Astrocyte (in vitro differentiated cells and primary cell): ENCODE measurements around the gene RTN4. TPM values are rescaled to one million over a fixed set of nuclear protein-coding genes. Genes with fewer than 3 reads are reported as not detected.

Source experiments
- DNase-seq: peaks from one replicate; pipeline ENCODE4 v3.0.0-alpha.2; 2010; ENCODE audit warnings: low read depth
- FAIRE-seq: peaks from 2 replicates; lab custom pipeline; 2011; peaks lifted over from hg19 to GRCh38; lab: Jason Lieb, UNC
- H2AFZ ChIP-seq: 2 replicates; pipeline ENCODE4 v1.6.0; 2012; ENCODE audit warnings: low read depth, low read length, inconsistent platforms
- H3K27ac ChIP-seq: 2 replicates; pipeline ENCODE4 v1.5.1; 2011; ENCODE audit warnings: low read depth, low read length, inconsistent platforms
- H3K27me3 ChIP-seq: 2 replicates; pipeline ENCODE4 v1.6.0; 2011; ENCODE audit warnings: low read length, inconsistent platforms; ENCODE audit not compliant: insufficient read depth
- H3K36me3 ChIP-seq: 2 replicates; pipeline ENCODE4 v1.5.1; 2011; ENCODE audit warnings: low read length, inconsistent platforms; ENCODE audit not compliant: insufficient read depth
- H3K4me1 ChIP-seq: 2 replicates; pipeline ENCODE4 v1.5.1; 2011; ENCODE audit warnings: low read length, inconsistent platforms; ENCODE audit not compliant: insufficient read depth
- H3K4me2 ChIP-seq: 2 replicates; pipeline ENCODE4 v1.6.0; 2012; ENCODE audit warnings: low read length, inconsistent platforms
- H3K4me3 ChIP-seq: 2 replicates; pipeline ENCODE4 v1.5.1; 2011; ENCODE audit warnings: low read depth, mild to moderate bottlenecking, low read length, inconsistent platforms; ENCODE audit not compliant: insufficient read depth
- H3K79me2 ChIP-seq: 2 replicates; pipeline ENCODE4 v1.6.0; 2012; ENCODE audit warnings: mild to moderate bottlenecking, low read length, inconsistent platforms; ENCODE audit not compliant: insufficient read depth
- H3K9ac ChIP-seq: 2 replicates; pipeline ENCODE4 v1.6.0; 2012; ENCODE audit warnings: mild to moderate bottlenecking, low read length, inconsistent platforms
- H3K9me3 ChIP-seq: 2 replicates; pipeline ENCODE4 v1.5.1; 2012; ENCODE audit warnings: low read depth, mild to moderate bottlenecking, low read length, inconsistent platforms; ENCODE audit not compliant: insufficient read depth
- H4K20me1 ChIP-seq: 2 replicates; pipeline ENCODE4 v1.6.0; 2012; ENCODE audit warnings: low read length, inconsistent platforms; ENCODE audit not compliant: insufficient read depth
- H3K27ac Mint-ChIP-seq: one replicate; pipeline ENCODE4 v1.8.0; 2021; ENCODE audit warnings: mild to moderate bottlenecking, mixed read lengths; ENCODE audit not compliant: unreplicated experiment
- H3K27me3 Mint-ChIP-seq: one replicate; pipeline ENCODE4 v1.8.0; 2021; ENCODE audit warnings: low read depth, mixed read lengths; ENCODE audit not compliant: unreplicated experiment
- H3K36me3 Mint-ChIP-seq: one replicate; pipeline ENCODE4 v1.8.0; 2021; ENCODE audit warnings: low read depth, mixed read lengths; ENCODE audit not compliant: unreplicated experiment
- H3K4me1 Mint-ChIP-seq: one replicate; pipeline ENCODE4 v1.8.0; 2021; ENCODE audit warnings: low read depth, mixed read lengths; ENCODE audit not compliant: unreplicated experiment
- H3K4me3 Mint-ChIP-seq: one replicate; pipeline ENCODE4 v1.8.0; 2021; ENCODE audit warnings: mild to moderate bottlenecking, moderate library complexity, mixed read lengths; ENCODE audit not compliant: unreplicated experiment
- H3K9me3 Mint-ChIP-seq: one replicate; pipeline ENCODE4 v1.8.0; 2021; ENCODE audit warnings: mild to moderate bottlenecking, mixed read lengths; ENCODE audit not compliant: unreplicated experiment
- EZH2 ChIP-seq: IDR thresholded peaks from 2 replicates; pipeline ENCODE4 v1.6.1; 2012; ENCODE audit warnings: mild to moderate bottlenecking, low read length, inconsistent platforms; ENCODE audit not compliant: insufficient read depth
- total RNA-seq: library from RNA; stranded (reverse); gene quantifications from 2 replicates; pipeline ENCODE4 v1.2.1, GENCODE V29; 2021
- TF ChIP-seq, protein P1 (sequence below): IDR thresholded peaks from 2 replicates; pipeline ENCODE4 v1.5.1; 2011; ENCODE audit warnings: low read depth, mild to moderate bottlenecking, inconsistent platforms, low read length, moderate library complexity; ENCODE audit not compliant: insufficient read depth

The RTN4 gene
- total RNA-seq, 1 donor from 2014 or later: 541 TPM

DNA sequence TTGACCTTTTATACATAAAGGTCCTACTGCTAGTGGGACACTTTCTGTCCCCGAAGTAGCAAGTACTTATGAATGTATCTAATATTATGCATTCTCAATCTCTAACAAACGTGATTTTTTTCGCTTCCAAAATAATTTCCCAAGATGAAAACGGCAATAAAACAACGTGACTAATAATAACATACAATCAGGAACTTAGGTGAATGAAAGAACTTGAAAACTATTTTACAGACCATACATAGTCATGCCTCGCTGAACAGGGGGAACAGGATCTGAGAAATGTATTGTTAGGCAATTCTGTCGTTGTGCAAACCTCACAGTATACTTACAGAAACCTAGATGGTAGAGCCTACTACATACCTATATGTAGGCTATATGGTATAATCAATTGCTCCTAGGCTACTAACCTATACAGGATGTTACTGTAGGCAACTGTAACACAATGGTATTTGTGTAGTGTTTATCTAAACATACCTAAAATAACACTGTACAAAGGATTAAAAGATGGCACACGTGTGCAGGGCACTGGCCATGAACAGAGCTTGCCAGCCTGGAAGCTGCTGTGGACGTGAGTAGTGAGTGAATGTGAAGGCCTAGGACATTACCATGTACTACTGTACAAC, 2.5 kb downstream of the RTN4 start:
- H3K4me3 ChIP-seq: peak overlapping the region; percentile 99
- peak overlapping the region; percentile 82 for H3K4me2 ChIP-seq
- peak overlapping the region; percentile 100 for H3K9ac ChIP-seq
- FAIRE-seq (no peak), DNase-seq (peak; percentile 20)
- Mint-ChIP-seq H3K4me3 (peak overlapping the region; percentile 99), H3K9me3 (no peaks in the 10 kb centered on the region), H3K27ac (peak overlapping the region; percentile 92), H3K4me1 (peaks cover 20% of the 10 kb centered on the region), H3K27me3 (no peaks in the 10 kb centered on the region), H3K36me3 (peaks cover 9% of the 10 kb centered on the region)
- H3K4me1 ChIP-seq: peaks cover 19% of the 10 kb centered on the region
- no peak overlapping the region for H2AFZ ChIP-seq
- H3K79me2 ChIP-seq: peaks cover 75% of the 10 kb centered on the region
- H3K36me3 ChIP-seq: no peaks in the 10 kb centered on the region
- H4K20me1 ChIP-seq: peaks cover 62% of the 10 kb centered on the region
- TF ChIP-seq, protein P1, sequence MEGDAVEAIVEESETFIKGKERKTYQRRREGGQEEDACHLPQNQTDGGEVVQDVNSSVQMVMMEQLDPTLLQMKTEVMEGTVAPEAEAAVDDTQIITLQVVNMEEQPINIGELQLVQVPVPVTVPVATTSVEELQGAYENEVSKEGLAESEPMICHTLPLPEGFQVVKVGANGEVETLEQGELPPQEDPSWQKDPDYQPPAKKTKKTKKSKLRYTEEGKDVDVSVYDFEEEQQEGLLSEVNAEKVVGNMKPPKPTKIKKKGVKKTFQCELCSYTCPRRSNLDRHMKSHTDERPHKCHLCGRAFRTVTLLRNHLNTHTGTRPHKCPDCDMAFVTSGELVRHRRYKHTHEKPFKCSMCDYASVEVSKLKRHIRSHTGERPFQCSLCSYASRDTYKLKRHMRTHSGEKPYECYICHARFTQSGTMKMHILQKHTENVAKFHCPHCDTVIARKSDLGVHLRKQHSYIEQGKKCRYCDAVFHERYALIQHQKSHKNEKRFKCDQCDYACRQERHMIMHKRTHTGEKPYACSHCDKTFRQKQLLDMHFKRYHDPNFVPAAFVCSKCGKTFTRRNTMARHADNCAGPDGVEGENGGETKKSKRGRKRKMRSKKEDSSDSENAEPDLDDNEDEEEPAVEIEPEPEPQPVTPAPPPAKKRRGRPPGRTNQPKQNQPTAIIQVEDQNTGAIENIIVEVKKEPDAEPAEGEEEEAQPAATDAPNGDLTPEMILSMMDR: no peak
- no peak for TF ChIP-seq EZH2
- H3K9me3 ChIP-seq: no peaks in the 10 kb centered on the region
- peak overlapping the region; percentile 99 for H3K27ac ChIP-seq
- no peaks in the 10 kb centered on the region for H3K27me3 ChIP-seq

DNA sequence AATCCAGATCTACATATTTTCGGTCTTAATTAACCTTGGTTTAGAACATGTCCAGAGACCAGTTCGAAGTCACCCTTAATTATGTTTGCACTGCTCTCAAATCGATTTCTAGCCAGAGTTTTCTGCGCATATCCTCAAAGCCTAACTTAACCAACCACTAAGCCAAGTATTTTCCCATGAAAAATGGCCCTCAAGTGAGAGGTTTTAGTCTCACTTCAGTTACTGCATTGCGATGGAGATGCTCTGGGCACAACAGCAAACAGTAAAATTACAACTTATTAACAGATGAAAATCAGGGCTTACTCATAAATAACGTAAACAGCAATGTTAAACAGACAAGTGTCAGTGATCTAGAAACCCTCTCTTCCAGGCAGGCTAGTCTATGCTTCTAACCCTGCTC, 4.5 kb downstream of the RTN4 start:
- H3K9ac ChIP-seq: peak overlapping the region; percentile 63
- FAIRE-seq (no peak), DNase-seq (no peak)
- Mint-ChIP-seq H3K36me3 (peaks cover 9% of the 10 kb centered on the region), H3K9me3 (no peaks in the 10 kb centered on the region), H3K27ac (peak overlapping the region; percentile 23), H3K4me3 (peak overlapping the region; percentile 99), H3K4me1 (peaks cover 23% of the 10 kb centered on the region), H3K27me3 (no peaks in the 10 kb centered on the region)
- H2AFZ ChIP-seq: no peak overlapping the region
- no peaks in the 10 kb centered on the region for H3K36me3 ChIP-seq
- H3K27ac ChIP-seq: peak overlapping the region; percentile 99
- H4K20me1 ChIP-seq: peaks cover 83% of the 10 kb centered on the region
- peak overlapping the region; percentile 82 for H3K4me2 ChIP-seq
- no peaks in the 10 kb centered on the region for H3K27me3 ChIP-seq
- peaks cover 95% of the 10 kb centered on the region for H3K79me2 ChIP-seq
- peaks cover 4% of the 10 kb centered on the region for H3K4me1 ChIP-seq
- no peaks in the 10 kb centered on the region for H3K9me3 ChIP-seq
- peak overlapping the region; percentile 99 for H3K4me3 ChIP-seq
- no peak for TF ChIP-seq EZH2
- TF ChIP-seq, protein P1: no peak

DNA sequence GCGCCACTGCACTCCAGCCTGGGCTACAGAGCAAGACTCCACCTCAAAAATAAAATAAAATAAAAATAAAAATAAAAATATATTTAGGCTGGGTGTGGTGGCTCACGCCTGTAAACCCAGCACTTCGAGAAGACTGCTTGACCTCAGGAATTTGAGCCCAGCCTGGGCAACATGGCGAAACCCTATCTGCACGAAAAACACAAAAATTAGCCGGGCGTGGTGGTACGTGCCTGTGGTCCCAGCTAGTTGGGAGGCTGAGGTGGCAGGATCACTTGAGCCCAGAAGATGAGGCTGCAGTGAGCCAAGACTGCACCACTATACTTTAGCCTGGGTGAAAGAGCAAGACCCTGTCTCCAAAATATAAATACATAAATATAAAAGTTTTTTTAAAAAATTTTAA, 6.4 kb downstream of the RTN4 start:
- FAIRE-seq (no peak), DNase-seq (no peak)
- Mint-ChIP-seq H3K36me3 (peaks cover 6% of the 10 kb centered on the region), H3K9me3 (no peaks in the 10 kb centered on the region), H3K4me3 (no peak overlapping the region), H3K27ac (no peak overlapping the region), H3K27me3 (no peaks in the 10 kb centered on the region), H3K4me1 (peaks cover 37% of the 10 kb centered on the region)
- H3K27me3 ChIP-seq: no peaks in the 10 kb centered on the region
- H3K27ac ChIP-seq: no peak overlapping the region
- H3K79me2 ChIP-seq: peaks cover 100% of the 10 kb centered on the region
- no peaks in the 10 kb centered on the region for H3K36me3 ChIP-seq
- H4K20me1 ChIP-seq: peaks cover 96% of the 10 kb centered on the region
- H3K4me3 ChIP-seq: no peak overlapping the region
- no peak overlapping the region for H3K4me2 ChIP-seq
- no peak overlapping the region for H3K9ac ChIP-seq
- TF ChIP-seq, protein P1: no peak
- no peak for TF ChIP-seq EZH2
- peaks cover 4% of the 10 kb centered on the region for H3K4me1 ChIP-seq
- no peaks in the 10 kb centered on the region for H3K9me3 ChIP-seq
- H2AFZ ChIP-seq: no peak overlapping the region
